ENCODE data around the gene SPNS2.

The SPNS2 gene

GRCh38 chr17:4539025-4539424, 40.3 kb downstream of the SPNS2 start:
- DNase-seq, result no peak

GRCh38 chr17:4539576-4540223, 41.0 kb downstream of the SPNS2 start:
- no peak for DNase-seq

- no peak for DNase-seq
Measured at GRCh38 chr17:4540224-4540651, 41.6 kb downstream of the SPNS2 start.

- no peak for DNase-seq
Measured at GRCh38 chr17:4540687-4541327, 42.1 kb downstream of the SPNS2 start.

- no peak for DNase-seq
Measured at GRCh38 chr17:4541328-4542002, 42.8 kb downstream of the SPNS2 start.

GRCh38 chr17:4542003-4542725, 43.5 kb downstream of the SPNS2 start:
- no peak for DNase-seq

GRCh38 chr17:4542726-4543191, 44.1 kb downstream of the SPNS2 start:
- no peak for DNase-seq

- no peak for DNase-seq
Measured at GRCh38 chr17:4543557-4544026, 44.9 kb downstream of the SPNS2 start.

- DNase-seq, result no peak
Measured at GRCh38 chr17:4544135-4544950, 45.7 kb downstream of the SPNS2 start.

- no peak for DNase-seq
Measured at GRCh38 chr17:4544951-4545216, 46.2 kb downstream of the SPNS2 start.

GRCh38 chr17:4545217-4545951, 46.7 kb downstream of the SPNS2 start:
- DNase-seq, result no peak

GRCh38 chr17:4547118-4547906, 48.6 kb downstream of the SPNS2 start:
- DNase-seq, result no peak

GRCh38 chr17:4548061-4548461, 49.4 kb downstream of the SPNS2 start:
- DNase-seq, result no peak

- peak; percentile 27 for DNase-seq
Measured at GRCh38 chr17:4548721-4549531, 50.2 kb downstream of the SPNS2 start.

- DNase-seq, result no peak
Measured at GRCh38 chr17:4549781-4550533, 51.3 kb downstream of the SPNS2 start.

GRCh38 chr17:4550534-4551039, 51.9 kb downstream of the SPNS2 start:
- no peak for DNase-seq

- no peak for DNase-seq
Measured at GRCh38 chr17:4551141-4551540, 52.5 kb downstream of the SPNS2 start.

GRCh38 chr17:4551796-4552525, 53.3 kb downstream of the SPNS2 start:
- no peak for DNase-seq
